Activated naive CD4-positive, alpha-beta T cell treated with anti-CD3 and anti-CD28 coated beads, Interleukin-2, amount 50 U/mL, for 16 hours (primary cell): Measurements from ENCODE around the gene MCAT.

Experiments used
- DNase-seq: peaks from one replicate; pipeline ENCODE4 v3.0.0-alpha.2; 2020

The MCAT gene

GRCh38 chr22:43088627-43088983, 54.6 kb downstream of the MCAT start:
- DNase-seq = no peak

DNA sequence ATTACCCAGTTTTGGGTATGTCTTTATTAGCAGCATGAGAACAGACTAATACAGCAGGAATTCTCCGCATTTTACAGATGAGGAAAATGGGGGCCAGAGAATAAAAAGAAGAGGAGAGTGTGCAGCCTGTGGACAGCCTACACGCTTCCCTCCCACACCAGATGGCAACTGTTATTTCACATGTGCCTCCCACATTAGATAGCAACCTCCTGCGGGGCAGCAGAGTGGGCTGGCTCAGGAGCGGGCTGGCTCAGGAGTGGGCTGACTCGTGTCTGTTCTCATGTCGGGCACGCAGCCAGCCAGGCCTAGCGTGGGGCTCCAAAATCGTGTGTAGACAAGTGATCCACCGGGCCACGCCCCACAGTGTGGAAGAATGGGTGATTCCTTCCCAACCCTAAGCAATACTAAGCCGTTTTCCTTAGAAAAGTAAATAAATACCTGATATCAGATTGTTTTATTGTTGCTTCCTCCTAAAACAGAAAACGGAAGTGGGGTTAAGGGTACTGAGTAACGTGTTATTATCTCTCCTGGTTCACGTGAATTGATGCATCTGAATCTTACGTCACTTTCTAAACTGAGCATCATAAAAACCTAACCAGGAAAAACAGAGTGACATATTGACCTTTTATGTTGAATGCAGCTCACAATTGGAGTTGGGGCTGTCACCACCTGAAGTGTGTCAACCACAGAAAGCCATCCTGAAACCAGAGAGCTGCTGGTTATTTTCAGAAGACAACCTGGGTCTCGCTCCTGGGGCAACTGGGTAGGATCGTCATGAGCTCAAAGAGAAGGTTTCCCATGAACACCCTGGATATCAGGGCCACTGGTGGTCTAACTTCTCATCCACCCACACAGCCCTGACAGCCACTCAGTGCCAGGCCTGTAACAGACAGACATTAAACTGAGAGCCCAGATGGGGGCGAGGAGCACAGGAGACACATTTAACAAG, 57.3 kb downstream of the MCAT start:
- DNase-seq = no peak
